Measurements from ENCODE around the gene JPT1. TPM values are rescaled to one million over a fixed set of nuclear protein-coding genes. Genes with fewer than 3 reads are reported as not detected.

JPT1 gene
- total and polyA plus RNA-seq, 2 experiments from 2014 or later, result 136 to 209 TPM

- peak; percentile 24 to 38 for DNase-seq (ENCODE audit: low read depth in 1 of 2, low spot score in 1 of 2)
- peak overlapping the region; percentile 94 for H3K4me3 ChIP-seq
- no peak overlapping the region for H3K27ac ChIP-seq
- peaks cover 3% of the 10 kb centered on the region for H3K36me3 ChIP-seq
- H3K27me3 ChIP-seq, result no peaks in the 10 kb centered on the region
- peaks cover 7% of the 10 kb centered on the region for H3K4me1 ChIP-seq (ENCODE audit: low read depth)
- TF ChIP-seq CTCF (IDR thresholded peaks at IDR 0.05; ENCODE audit: low read depth, low read length), result no peak
- H3K9me3 ChIP-seq (ENCODE audit: low read depth), result no peaks in the 10 kb centered on the region
These were observed 1.2 kb downstream of the JPT1 start for GRCh38 chr17:75152922-75153779.

GRCh38 chr17:75152523-75152921 lies 1.8 kb downstream of the JPT1 start:
- DNase-seq (ENCODE audit: low read depth in 1 of 2, low spot score in 1 of 2), result peak in 1 of 2 donors; percentile 9
- Histone ChIP-seq H3K9me3 (ENCODE audit: low read depth) (no peaks in the 10 kb centered on the region), H3K4me3 (peak overlapping the region; percentile 94), H3K27me3 (no peaks in the 10 kb centered on the region), H3K4me1 (ENCODE audit: low read depth) (peaks cover 7% of the 10 kb centered on the region), H3K27ac (no peak overlapping the region), H3K36me3 (peaks cover 8% of the 10 kb centered on the region)
- no peak for TF ChIP-seq CTCF (IDR thresholded peaks at IDR 0.05; ENCODE audit: low read depth, low read length)

- Histone ChIP-seq H3K4me3 (peak overlapping the region; percentile 94), H3K4me1 (ENCODE audit: low read depth) (peaks cover 7% of the 10 kb centered on the region), H3K27ac (no peak overlapping the region), H3K9me3 (ENCODE audit: low read depth) (no peaks in the 10 kb centered on the region), H3K36me3 (peaks cover 14% of the 10 kb centered on the region), H3K27me3 (no peaks in the 10 kb centered on the region)
- no peak for DNase-seq (ENCODE audit: low read depth in 1 of 2, low spot score in 1 of 2)
- no peak for TF ChIP-seq CTCF (IDR thresholded peaks at IDR 0.05; ENCODE audit: low read depth, low read length)
These were observed 2.4 kb downstream of the JPT1 start for GRCh38 chr17:75151930-75152329.

GRCh38 chr17:75147878-75148546 lies 6.3 kb downstream of the JPT1 start:
- Histone ChIP-seq H3K27ac (no peak overlapping the region), H3K9me3 (ENCODE audit: low read depth) (no peaks in the 10 kb centered on the region), H3K27me3 (no peaks in the 10 kb centered on the region), H3K4me1 (ENCODE audit: low read depth) (peaks cover 6% of the 10 kb centered on the region), H3K4me3 (no peak overlapping the region), H3K36me3 (peaks cover 43% of the 10 kb centered on the region)
- TF ChIP-seq CTCF (IDR thresholded peaks at IDR 0.05; ENCODE audit: low read depth, low read length), result no peak
- no peak for DNase-seq (ENCODE audit: low read depth in 1 of 2, low spot score in 1 of 2)

- H3K4me1 ChIP-seq (ENCODE audit: low read depth), result no peaks in the 10 kb centered on the region
- TF ChIP-seq CTCF (IDR thresholded peaks at IDR 0.05; ENCODE audit: low read depth, low read length), result no peak
- peak in 1 of 2 donors; percentile 32 for DNase-seq (ENCODE audit: low read depth in 1 of 2, low spot score in 1 of 2)
- no peaks in the 10 kb centered on the region for H3K9me3 ChIP-seq (ENCODE audit: low read depth)
- no peak overlapping the region for H3K4me3 ChIP-seq
- H3K27me3 ChIP-seq, result no peaks in the 10 kb centered on the region
- H3K36me3 ChIP-seq, result peaks cover 48% of the 10 kb centered on the region
- no peak overlapping the region for H3K27ac ChIP-seq
These were observed 7.7 kb downstream of the JPT1 start for GRCh38 chr17:75146592-75146991.
